IPS-20b (cell line): Measurements from ENCODE around the gene HES5.

Source experiments
- H3K27ac ChIP-seq: one replicate; pipeline ENCODE4 v1.5.1; 2013; ENCODE audit warnings: low read length
- H3K27me3 ChIP-seq: 2 replicates; pipeline ENCODE4 v1.6.1; 2013; ENCODE audit warnings: mild to moderate bottlenecking, low read length, inconsistent platforms; ENCODE audit not compliant: insufficient read depth
- H3K36me3 ChIP-seq: 2 replicates; pipeline ENCODE4 v1.6.1; 2013; ENCODE audit warnings: low read depth, mild to moderate bottlenecking, inconsistent platforms, low read length, moderate library complexity; ENCODE audit not compliant: insufficient read depth
- H3K4me1 ChIP-seq: 2 replicates; pipeline ENCODE4 v1.6.1; 2013; ENCODE audit warnings: mild to moderate bottlenecking, control low read depth, inconsistent platforms, low read length, moderate library complexity; ENCODE audit not compliant: insufficient read depth
- H3K4me3 ChIP-seq: 2 replicates; pipeline ENCODE4 v1.5.1; 2013; ENCODE audit warnings: mild to moderate bottlenecking, low read length, inconsistent platforms
- H3K9ac ChIP-seq: 2 replicates; pipeline ENCODE4 v1.6.1; 2013; ENCODE audit warnings: low read depth, mild to moderate bottlenecking, inconsistent platforms, low read length, moderate library complexity
- H3K9me3 ChIP-seq: 2 replicates; pipeline ENCODE4 v1.6.1; 2013; ENCODE audit warnings: mild to moderate bottlenecking, low read depth, low read length, inconsistent platforms; ENCODE audit not compliant: insufficient read depth

Gene HES5

DNA sequence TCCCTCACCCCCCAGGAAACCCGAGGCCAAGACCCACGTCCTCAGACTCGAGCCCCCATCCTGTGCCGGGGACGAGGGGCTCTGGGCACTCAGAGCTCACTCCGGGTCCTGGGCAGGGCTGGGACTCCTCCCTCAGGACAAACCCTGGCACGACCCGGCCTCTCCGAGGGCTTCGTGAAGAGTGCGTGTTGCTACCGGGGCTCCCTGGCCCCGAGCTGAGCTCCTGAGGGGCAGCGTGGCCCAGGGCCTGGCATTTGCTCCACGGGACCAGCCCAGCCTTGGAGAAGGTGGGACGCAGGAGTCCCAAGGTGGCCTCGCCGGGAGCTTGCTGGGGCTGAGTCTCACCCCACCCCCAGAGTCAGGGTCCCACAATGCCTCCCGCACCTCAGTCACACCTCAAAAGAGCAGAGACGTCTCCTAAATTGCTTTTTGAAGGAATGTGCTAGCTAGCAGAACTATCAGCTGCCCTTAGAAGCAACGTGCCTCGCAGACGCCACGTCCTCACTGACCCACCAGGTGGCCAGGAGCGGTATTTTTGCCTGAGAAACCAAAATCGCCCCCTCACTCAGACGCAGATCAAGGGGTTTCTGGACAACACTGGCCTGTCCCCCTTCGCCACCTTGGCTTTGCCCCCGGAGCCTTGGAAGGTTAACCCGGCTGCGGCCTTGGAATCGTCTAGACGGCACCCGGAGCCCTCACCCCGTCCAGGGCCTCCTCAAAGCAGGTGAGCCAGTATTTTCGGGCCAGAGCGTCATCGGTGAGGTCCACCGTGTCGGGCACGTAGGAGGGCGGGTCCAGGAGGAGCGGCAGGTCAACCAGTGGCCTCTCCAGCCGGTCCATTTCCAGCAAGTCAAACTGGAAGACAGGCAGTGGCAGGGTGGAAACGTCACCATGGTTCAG lies 14.9 kb downstream of the HES5 start:
- Histone ChIP-seq H3K9me3 (no peaks in the 10 kb centered on the region), H3K27ac (no peak overlapping the region), H3K4me3 (no peak overlapping the region), H3K9ac (no peak overlapping the region), H3K27me3 (no peaks in the 10 kb centered on the region), H3K36me3 (peaks cover 94% of the 10 kb centered on the region), H3K4me1 (no peaks in the 10 kb centered on the region)

DNA sequence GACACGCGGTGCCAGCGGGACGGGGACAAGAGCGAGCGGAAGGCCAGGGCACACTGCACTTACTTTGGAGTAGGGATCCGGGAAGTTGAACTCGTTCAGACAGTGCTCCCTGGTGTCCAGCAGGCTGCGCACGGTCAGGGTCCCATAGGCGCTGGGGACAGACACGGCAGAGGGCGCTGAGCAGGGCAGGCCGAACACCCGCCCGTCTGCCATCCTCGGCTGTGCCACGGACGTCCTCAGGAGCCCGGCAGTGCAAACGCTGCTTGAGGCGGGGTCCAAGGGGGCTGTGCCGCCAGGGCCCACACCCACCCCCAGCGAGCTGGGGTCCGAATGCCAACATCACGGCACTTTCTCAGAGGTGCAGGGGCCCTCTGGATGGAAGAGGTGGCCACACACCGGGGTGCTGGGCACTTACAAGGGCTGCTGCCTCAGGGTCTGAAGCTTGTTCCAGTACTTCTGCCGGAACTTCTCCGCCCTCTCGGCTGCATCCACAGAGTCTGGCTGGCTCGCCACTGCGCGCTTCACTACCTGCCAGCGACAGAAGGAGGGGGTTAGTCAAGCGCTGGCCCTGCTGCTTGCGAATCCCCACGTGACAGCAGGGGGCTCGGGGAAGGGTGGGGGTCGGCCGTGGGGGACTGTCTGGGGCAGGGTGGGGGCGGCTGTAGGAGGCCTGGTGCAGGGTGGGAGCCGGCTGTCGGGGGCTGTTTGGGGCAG lies 16.0 kb downstream of the HES5 start:
- no peak overlapping the region for H3K27ac ChIP-seq
- H3K9ac ChIP-seq = no peak overlapping the region
- H3K9me3 ChIP-seq = no peaks in the 10 kb centered on the region
- H3K27me3 ChIP-seq = no peaks in the 10 kb centered on the region
- no peaks in the 10 kb centered on the region for H3K4me1 ChIP-seq
- H3K4me3 ChIP-seq = no peak overlapping the region
- H3K36me3 ChIP-seq = peaks cover 94% of the 10 kb centered on the region

DNA sequence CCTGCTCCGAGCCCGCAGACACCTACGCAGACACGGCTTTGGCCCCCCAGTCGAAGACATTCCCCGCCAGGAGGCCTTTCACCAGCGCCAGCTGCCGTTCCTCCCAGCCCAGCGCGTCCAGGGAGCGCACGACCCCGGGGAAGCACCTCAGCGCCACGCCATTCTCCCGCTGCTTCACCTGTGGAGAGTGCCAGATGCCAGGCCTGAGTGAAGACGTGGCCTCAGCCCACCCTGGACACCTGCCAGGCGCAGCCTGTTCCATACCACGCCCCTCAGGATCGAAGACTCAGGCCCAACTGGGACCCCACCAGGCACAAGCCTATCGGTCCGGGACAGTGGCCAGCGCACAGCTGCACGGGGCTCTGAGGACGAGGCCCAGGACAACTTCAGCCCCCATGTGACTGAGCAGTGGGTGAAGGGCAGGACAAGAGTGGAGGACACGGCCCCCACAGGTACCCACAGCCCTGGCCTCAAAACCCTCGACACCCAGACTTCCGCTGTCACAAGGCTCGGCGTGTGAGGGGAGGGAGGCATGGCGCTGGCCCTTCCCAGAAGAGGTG lies 17.1 kb downstream of the HES5 start:
- Histone ChIP-seq H3K9me3 (no peaks in the 10 kb centered on the region), H3K36me3 (peaks cover 90% of the 10 kb centered on the region), H3K27ac (no peak overlapping the region), H3K27me3 (no peaks in the 10 kb centered on the region), H3K4me3 (no peak overlapping the region), H3K9ac (no peak overlapping the region), H3K4me1 (no peaks in the 10 kb centered on the region)

DNA sequence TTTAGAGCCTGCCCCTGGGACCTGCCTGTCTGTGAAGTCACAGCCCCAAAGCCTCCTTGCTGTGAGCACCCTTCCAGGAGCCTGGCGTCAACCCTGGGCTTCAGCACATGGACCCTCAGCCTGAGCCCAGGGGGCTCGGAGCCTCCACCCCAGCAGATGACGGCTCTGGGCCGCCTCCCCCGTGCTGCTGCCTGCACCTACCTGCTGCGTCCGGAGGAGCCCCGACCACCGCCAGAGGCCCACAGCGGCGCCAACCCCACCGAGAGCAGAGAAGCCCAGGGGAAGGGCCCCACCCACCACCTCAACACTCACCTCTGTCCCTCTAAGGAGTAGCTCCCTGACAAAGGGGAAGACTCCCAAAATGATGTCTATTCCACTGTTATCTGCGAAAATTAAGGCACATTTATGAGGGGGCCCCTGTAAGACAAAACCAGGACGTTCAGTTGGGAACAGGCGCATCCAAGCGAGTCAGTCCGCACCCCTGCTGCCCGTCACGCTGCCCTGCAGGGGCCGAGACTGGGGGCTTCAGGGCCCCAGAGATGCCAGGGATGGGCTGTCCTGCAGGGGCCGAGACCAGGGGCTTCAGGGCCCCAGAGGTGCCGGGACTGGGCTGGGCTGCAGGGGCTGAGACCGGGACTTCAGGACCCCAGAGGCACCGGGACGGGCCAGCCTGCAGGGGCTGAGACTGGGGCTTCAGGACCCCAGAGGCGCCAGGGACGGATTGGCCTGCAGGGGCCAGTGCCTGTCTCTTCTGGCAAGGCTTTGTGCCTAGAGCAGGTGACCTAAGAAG lies 19.5 kb downstream of the HES5 start:
- H3K9ac ChIP-seq = no peak overlapping the region
- H3K36me3 ChIP-seq = peaks cover 76% of the 10 kb centered on the region
- H3K27ac ChIP-seq = no peak overlapping the region
- no peaks in the 10 kb centered on the region for H3K4me1 ChIP-seq
- no peak overlapping the region for H3K4me3 ChIP-seq
- no peaks in the 10 kb centered on the region for H3K9me3 ChIP-seq
- H3K27me3 ChIP-seq = no peaks in the 10 kb centered on the region

DNA sequence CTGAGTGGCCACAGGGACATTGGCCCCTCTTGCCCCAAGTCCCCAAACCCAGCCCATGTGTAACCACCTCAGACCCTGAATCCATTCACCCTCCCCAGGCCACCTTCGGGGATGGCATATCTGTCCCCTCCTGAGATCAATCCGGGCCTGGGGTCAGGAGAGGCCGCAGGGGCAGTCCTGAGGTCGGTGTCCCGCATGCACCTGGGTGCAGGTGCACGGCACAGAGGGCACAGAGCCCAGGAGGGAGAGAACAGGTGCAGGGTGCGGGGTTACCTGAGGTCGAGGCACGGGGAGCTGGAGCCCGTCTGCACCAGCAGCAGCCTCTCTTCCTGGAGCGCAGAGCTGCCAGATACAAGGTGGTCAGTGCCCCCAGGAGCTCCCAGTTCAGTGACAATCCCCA lies 20.5 kb downstream of the HES5 start:
- H3K4me3 ChIP-seq = no peak overlapping the region
- H3K9ac ChIP-seq = no peak overlapping the region
- peaks cover 66% of the 10 kb centered on the region for H3K36me3 ChIP-seq
- no peaks in the 10 kb centered on the region for H3K4me1 ChIP-seq
- no peaks in the 10 kb centered on the region for H3K27me3 ChIP-seq
- H3K27ac ChIP-seq = no peak overlapping the region
- no peaks in the 10 kb centered on the region for H3K9me3 ChIP-seq

DNA sequence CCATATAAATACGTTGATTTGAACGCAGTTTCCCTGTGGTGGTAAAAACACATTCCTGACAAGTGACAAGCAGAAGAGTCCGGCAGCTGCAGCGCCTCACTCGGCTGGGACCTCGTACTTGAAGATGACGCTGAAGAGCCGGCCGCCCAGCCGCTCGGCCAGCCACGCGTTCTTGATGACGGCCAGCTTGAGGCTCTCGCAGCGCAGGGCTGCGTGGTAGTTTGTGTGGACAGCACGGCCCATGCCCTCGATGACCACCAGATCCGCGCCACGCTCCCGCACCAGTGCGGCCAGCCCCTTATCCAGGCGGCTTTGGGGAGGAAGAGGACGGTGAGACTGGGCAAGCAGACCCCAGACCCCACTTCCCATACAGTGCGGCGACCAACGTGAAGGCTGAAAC lies 21.3 kb downstream of the HES5 start:
- no peak overlapping the region for H3K4me3 ChIP-seq
- H3K36me3 ChIP-seq = peaks cover 61% of the 10 kb centered on the region
- H3K9ac ChIP-seq = no peak overlapping the region
- no peak overlapping the region for H3K27ac ChIP-seq
- no peaks in the 10 kb centered on the region for H3K4me1 ChIP-seq
- no peaks in the 10 kb centered on the region for H3K27me3 ChIP-seq
- no peaks in the 10 kb centered on the region for H3K9me3 ChIP-seq

DNA sequence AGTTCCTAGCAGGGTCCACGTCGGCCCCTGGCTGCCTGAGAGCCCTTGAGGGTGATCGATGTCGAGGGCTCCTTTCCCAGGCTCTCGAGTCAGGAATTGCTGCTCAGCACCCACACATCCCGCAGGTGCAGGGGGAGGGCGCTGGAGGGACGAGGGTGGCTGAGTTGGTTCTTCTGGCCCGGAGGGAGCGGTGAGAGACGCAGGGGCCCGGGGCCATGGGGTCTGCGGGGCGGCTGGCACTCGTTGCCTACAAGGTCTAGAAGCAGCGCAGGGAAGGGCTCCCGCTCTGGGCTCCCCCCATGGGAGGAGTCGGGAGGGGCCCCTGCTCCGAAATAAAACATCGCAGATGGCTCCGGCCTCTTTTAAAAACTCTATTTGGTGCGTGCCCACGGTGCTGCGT lies 21.9 kb downstream of the HES5 start:
- Histone ChIP-seq H3K9me3 (no peaks in the 10 kb centered on the region), H3K27me3 (no peaks in the 10 kb centered on the region), H3K36me3 (peaks cover 56% of the 10 kb centered on the region), H3K4me1 (no peaks in the 10 kb centered on the region), H3K4me3 (no peak overlapping the region), H3K9ac (no peak overlapping the region), H3K27ac (no peak overlapping the region)

DNA sequence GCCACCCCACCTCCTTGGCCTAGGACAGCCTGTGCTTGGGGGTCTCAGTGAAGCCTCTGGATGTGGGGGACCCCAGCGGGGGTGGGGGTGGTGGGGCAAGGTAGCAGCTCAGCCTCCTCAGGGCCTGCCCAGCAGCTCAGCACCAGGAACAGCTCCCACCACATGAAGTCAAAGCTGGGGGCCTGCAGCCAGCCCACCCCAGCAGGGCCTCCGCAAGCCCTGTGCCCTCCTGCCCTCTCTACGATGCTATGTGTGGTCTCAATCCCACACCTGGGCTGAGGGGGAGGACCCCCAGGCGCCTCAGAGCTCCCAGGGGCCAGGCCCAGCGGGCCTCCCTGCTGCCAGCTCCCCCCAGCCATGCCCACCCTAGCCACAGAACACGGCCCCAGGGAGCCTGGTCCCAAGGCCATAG lies 22.3 kb downstream of the HES5 start:
- Histone ChIP-seq H3K9me3 (no peaks in the 10 kb centered on the region), H3K27ac (no peak overlapping the region), H3K27me3 (no peaks in the 10 kb centered on the region), H3K9ac (no peak overlapping the region), H3K4me1 (no peaks in the 10 kb centered on the region), H3K36me3 (peaks cover 51% of the 10 kb centered on the region), H3K4me3 (no peak overlapping the region)

DNA sequence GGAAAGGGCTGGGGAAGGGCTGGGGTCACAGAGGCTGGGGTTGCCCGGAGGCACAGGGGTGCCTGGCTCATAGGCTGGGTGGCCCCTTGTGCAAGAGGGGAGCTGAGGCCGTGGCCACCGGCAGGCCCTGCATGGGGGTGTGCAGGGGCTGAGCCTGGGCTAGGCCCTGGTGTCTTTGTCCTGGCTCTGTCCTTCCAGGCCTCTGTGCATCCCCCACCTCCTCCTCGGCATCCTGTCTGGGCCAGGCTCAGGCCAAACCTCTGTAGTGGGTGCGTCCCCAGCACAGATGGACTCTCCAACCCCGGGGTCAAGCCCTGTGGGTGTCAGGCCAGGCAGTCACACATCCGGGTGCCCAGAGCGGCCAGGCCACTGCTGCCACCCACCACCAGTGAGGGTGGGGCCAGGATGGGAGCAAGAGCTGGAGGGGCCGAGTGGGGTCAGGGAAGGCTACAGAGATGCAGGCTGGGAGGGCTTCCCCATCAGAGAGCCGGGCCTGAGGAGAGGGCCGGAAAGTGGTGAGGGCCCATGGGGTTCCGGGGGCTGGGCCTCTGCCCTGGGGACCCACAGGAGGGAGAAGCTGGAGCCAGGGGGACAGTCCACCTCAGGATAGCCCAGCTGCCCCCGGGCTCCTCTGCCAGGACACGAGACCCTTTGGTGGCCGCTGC lies 23.0 kb downstream of the HES5 start:
- H3K9me3 ChIP-seq = no peaks in the 10 kb centered on the region
- H3K9ac ChIP-seq = no peak overlapping the region
- no peak overlapping the region for H3K27ac ChIP-seq
- no peaks in the 10 kb centered on the region for H3K4me1 ChIP-seq
- no peaks in the 10 kb centered on the region for H3K27me3 ChIP-seq
- H3K36me3 ChIP-seq = peaks cover 45% of the 10 kb centered on the region
- H3K4me3 ChIP-seq = no peak overlapping the region

DNA sequence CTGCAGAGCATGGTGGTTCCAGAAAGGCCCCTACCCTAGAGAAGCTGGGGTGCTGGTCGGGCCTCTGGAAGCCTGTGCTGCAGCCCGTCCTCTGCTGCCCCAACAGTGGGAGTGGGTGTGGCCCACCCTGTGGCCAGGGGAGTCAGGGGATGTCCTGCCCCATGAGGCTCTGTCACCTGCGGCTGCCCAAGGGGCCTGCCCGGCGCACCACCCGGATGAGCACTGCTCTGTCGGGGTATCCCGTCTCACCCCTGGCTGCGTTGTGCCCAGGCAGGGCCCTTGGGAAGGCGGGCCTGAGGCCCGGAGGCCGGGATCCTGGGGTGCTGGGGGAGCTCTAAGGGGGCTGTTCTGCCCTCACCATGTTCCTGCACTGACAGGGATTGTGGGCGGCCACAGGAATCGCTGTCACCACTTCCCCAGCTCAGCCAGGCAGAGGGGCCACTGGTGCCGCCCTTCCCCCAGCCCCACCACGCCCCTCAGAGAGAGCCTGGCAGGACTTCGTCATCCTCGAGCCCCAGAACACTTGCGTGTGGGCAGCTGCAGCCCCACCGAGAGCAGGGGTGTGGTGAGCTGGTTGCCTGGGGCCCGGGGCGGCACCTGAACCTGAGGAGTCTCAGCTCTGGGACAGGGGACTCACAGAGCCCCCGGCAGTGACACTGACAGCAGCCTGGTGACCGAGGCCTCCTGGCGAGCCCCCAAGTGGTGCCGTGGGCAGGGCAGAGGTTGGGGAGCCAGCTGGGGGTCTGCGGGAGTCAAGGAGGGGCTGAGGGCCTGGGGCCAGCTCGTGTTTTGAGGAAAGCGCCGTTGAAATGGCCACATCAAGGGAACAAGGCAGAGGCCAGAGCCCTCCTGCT lies 23.8 kb downstream of the HES5 start:
- Histone ChIP-seq H3K4me1 (no peaks in the 10 kb centered on the region), H3K36me3 (peaks cover 37% of the 10 kb centered on the region), H3K27ac (no peak overlapping the region), H3K9me3 (no peaks in the 10 kb centered on the region), H3K9ac (no peak overlapping the region), H3K27me3 (no peaks in the 10 kb centered on the region), H3K4me3 (no peak overlapping the region)
